ENCODE data around the gene PDPN.

GRCh38 chr1:13549521-13549920 lies 34.1 kb upstream of the PDPN start:
- TF ChIP-seq SIN3A (conservative IDR thresholded peaks at IDR 0.05 in 1 of 2, IDR thresholded peaks at IDR 0.05 in 1 of 2; ENCODE audit: low read depth in 1 of 2, low read length in 2 of 2) (no peak), ZNF274 (IDR thresholded peaks at IDR 0.05; ENCODE audit: borderline replicate concordance, extremely low read depth, low read length) (no peak), RBBP5 (IDR thresholded peaks at IDR 0.05; ENCODE audit: borderline replicate concordance, low read depth, low read length) (no peak), SP4 (IDR thresholded peaks at IDR 0.05; ENCODE audit: low read length) (no peak), CTCF (IDR thresholded peaks at IDR 0.05; ENCODE audit: control extremely low read depth in 1 of 3, insufficient read depth in 1 of 3, low read depth in 1 of 3, low read length in 3 of 3) (no peak), EZH2 (IDR thresholded peaks at IDR 0.05; ENCODE audit: low read depth, low read length, severe bottlenecking) (no peak), BRCA1 (IDR thresholded peaks at IDR 0.05; ENCODE audit: low read depth, low read length) (no peak), NRF1 (IDR thresholded peaks at IDR 0.05; ENCODE audit: low read depth, low read length) (no peak), RAD21 (IDR thresholded peaks at IDR 0.05 in 1 of 2, conservative IDR thresholded peaks at IDR 0.05 in 1 of 2; ENCODE audit: low read depth in 2 of 2, low read length in 2 of 2) (no peak), TBP (IDR thresholded peaks at IDR 0.05; ENCODE audit: low read depth, low read length) (no peak), RFX5 (IDR thresholded peaks at IDR 0.05; ENCODE audit: borderline replicate concordance, low read depth, low read length) (no peak), POLR2AphosphoS5 (IDR thresholded peaks at IDR 0.05; ENCODE audit: low read depth, low read length) (no peak), EP300 (IDR thresholded peaks at IDR 0.05; ENCODE audit: borderline replicate concordance in 1 of 2, low read depth in 2 of 2, low read length in 2 of 2) (no peak), CREB1 (IDR thresholded peaks at IDR 0.05) (no peak)
